Stimulated activated CD4-positive, alpha-beta T cell treated with anti-CD3 and anti-CD28 coated beads, Interleukin-15, amount 100 ng/mL, for 48 hours (primary cell): Measurements from ENCODE around the gene VAV1.
A peak's percentile ranks its signal among the peaks of the same experiment; 100 is the strongest.
"Not testable (repeated sequence)": the region's sequence is repeated elsewhere in the genome, so short reads cannot be mapped to it uniquely, and the experiment has no call there.

Experiments used
- DNase-seq, 2 donors: peaks; one replicate each; pipeline ENCODE4 v3.0.0-alpha.2; 2020; ENCODE audit warnings: low read depth in 2 of 2

Gene VAV1

DNA sequence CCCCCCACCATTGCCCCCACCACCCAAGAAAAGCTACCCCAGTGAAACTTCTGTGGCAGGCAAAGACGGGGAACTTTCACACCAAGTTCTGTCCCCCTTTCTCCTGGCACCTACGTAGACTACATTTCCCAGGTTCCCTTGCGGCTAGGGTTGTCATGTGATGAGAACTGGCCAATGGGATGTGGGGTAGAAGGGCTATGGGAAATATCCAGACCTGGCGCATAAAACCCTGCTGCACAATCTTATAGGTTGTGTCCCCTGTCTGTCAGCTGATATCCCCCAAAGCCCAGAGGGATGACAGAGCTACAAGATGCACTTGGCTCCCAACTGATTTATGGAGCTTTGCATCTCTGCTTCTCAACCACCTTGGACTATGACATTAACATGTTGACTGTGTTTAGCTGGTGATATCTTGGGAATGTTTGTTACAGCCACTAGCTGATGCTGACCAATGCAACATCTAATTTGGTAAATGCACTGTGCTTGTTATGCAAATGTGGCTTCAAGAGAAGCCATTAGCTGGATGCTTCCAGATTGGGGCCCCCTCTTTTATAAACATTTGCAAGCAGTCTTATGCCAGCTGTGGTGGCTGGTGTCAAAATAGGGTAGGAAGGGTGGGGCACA lies 11.3 kb upstream of the VAV1 start:
- no peak for DNase-seq

DNA sequence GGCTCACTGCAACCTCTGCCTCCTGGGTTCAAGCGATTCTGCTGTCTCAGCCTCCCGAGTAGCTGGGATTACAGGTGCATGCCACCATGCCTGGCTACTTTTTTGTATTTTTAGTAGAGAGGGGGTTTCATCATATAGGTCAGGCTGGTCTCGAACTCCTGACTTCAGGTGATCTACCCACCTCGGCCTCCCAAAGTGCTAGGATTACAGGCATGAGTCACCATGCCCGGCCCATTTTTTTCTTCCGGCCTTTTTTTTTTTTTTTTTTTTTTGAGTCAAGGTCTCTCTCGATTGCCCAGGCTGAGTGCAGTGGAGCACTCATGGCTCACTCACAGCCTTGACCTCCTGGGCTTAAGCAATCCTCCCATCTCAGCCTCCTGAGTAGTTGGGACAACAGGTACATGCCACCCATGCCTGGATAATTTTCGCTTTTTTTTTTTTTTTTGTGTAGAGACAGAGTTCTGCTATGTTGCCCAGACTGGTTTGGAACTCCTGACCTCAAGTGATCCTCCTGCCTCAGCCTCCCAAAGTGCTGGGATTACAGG lies 10.2 kb upstream of the VAV1 start:
- DNase-seq = not testable (repeated sequence)

DNA sequence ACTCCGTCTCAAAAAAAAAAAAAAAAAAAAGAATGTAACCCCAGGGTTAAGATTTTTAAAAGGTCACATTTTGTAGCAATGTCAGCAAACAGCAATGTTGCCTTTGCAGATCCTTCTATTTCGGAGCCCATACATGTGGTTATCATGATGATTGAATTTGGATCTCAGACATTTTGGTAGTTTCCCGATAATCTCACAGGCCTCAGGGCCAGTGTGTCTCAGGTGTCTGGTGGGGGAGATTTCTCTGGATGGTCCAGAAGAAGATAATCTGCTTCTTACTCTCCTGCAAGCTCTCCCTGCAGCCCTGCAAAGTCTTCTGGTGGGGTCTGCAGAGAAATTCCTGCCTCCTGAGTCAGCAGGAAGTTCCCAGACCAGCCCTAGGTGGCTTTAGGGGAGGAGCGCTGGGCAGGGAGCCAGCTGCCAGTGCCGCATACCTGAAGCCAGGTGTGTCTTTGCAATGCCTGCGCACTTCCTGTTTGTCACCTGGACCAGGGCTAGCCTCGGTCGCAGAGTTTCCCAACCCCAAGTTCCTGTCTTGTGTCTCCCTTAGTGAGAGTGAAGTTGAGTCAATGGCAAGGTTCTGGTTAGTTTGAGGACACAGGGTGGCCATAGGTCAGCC lies 6.7 kb upstream of the VAV1 start:
- no peak for DNase-seq

DNA sequence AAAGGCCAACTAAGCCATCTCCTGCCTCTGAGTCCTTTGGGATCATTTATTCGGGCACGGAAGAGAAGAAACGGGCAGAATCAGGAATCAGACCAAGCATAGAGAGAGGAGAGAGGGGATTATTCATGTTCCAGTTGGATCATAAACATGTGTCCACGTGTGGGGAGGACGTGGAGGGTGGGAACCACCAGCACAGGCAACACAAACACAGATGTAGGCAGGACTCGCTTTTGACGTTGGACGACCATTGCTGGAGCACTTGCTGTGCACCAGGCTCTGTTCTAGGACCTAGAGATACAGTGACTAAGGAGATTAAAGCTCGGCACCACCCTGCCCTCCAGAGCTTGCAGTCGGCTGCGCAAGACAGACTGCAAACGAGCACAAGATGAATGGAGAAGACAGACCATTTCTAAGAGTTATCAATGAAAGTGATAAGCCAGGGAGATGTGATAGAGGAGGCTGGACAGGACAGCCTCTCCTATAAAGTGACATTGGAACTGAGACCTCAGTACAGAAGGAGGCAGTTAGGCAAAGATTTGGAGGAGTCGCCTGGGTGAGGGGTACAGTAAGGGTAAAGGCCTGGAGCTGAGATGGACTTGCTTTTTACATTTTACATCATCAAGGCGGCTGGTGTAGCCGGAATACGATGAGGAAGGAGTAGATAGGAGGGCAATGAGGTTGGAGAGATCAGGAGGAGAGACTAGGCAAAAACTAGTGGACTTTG lies 6.0 kb upstream of the VAV1 start:
- no peak for DNase-seq

DNA sequence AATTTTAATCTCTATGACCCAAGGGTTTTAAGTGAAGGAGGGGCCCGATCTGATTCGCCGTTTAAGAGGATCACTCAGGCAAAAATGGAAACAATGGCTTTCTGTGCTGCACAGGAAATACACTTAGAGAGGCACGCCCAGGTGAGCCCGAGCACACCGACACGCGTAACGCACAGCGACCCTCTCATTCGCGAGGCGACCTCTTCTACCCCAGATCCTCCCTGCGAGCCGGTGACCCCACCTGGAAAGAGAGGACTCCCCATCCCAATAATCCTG lies 5.5 kb upstream of the VAV1 start:
- no peak for DNase-seq

DNA sequence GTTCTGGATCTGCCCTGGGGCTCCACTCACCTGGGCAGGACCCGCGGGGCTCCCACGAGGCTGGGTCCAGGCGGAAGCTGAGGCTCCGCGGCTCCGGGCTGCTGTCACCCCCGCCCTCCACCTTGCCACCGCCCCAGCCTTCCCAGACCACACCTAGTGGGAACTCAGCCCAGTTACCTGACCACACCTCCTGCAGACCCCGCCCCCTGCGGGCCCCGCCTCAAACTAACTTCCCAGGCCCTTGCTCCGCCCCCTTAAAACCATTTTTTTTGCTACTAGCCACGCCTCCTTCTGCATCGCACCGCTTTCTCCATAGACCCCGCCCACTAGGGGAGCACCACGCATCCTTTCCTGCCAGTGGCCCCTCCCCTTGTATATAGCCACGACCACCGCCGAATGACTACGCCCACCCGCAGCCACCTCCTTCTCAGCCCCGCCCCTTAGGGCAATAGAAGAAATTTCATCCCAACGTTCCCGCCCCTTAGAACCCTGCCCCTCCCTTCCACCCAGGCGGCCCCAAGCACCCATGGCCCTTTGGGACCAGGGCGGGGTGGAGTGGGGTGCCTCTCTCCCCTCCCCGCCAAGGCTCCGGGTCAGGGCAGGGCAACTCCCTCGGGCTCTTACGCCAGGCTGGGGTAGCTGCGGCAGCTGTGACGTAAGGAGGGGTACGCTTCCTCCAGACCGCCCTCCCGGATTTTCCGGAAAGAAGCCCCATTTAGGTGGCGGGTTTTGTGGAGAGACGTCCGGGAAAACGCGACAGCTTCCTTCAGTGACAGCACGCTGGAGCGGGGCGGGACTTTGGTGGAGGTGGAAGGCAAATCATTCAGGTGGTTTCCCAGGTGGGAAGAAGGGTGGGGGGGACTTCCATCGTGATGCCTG lies 4.9 kb upstream of the VAV1 start, which contains the start of gene SH2D3A:
Gene SH2D3A, minus strand, starts transcription at position 79 of the 879 bp plus-strand sequence. CDS start 3,687 bp downstream, outside the sequence.
- peak; percentile 94 for DNase-seq

DNA sequence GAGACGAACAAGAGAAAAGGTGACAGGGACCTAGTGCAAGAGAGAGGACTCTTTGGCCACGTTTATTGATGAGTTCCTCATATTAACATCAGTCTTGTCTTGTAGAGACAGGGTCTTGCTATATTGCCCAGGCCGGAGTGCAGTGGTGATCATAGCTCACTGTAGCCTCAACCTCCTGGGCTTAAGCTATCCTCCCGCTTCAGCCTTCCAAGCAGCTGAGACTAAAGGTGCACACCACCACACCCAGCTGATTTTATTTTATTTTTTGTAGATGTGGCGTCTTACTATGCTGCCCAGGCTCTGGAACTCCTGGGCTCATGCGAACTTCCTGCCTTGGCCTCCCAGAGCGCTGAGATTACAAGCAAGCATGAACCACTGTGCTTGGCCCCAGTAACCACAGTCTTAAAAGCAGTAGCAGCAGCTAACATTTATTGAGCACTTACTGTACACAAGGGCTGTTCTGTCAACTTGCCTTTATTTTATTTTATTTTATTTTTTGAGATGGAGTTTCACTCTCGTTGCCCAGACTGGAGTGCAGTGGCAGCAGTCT lies 4.2 kb upstream of the VAV1 start:
- DNase-seq = no peak

DNA sequence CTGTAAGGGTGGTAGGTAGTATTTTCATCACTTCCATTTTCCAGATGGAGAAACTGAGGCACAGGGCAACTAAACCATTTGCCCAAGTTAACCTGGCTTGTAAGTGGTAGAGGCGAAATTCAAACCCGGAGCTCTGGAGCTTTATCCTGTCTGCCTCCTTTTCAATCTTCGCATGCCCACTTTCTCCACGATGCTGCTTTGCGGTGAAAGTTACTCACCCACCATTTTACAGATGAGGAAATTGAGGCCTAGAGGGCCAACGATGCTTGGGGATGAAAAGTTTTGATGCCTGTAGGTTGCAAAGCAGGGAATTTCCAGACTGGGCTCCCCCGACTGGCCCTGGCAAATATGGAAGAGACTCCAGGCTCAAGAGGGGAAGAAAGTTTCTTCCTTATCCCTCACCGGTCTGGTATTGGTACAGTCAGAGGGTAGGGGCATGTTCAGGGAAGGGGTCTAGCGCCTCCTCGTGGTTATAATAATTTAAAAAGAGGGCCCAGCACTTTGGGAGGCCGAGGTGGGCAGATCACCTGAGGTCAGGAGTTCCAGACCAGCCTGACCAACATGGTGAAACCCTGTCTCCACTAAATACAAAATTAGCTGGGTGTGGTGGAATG lies 3.4 kb upstream of the VAV1 start:
- DNase-seq = no peak

DNA sequence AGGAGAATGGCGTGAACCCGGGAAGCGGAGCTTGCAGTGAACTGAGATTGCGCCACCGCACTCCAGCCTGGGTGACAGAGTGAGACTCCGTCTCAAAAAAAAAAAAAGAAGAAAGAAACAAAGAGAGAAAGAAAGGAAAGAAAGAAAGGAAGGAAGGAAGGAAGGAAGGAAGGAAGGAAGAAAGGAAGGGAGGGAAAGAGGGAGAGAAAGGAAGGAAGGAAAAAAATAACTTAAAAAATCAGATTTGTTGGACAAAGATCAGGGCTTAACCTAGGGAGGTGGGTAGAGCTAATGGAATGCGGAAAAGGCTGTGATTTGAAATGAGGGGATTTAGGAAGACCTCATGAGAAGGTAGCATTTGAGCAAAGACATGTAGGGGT lies 870 bp upstream of the VAV1 start:
- not testable (repeated sequence) for DNase-seq

DNA sequence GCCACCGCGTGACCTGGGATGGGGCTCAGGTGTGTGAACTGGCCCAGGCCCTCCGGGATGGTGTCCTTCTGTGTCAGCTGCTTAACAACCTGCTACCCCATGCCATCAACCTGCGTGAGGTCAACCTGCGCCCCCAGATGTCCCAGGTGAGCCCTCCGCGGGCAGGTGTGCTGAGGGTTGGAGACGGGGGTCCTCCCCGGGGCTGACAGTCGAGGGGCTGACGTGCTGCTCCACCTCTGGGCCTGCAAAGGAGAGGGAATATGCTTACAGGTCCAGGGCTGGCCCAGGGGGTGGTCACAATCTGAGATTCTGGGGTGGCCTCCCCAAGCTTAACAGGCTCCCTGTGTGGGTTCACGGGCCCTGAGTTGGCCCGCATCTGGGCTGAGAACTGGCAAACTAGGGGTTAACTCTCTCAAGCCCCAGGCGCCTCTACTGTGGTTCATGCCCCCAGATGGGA lies 386 bp downstream of the VAV1 start:
- DNase-seq = no peak

DNA sequence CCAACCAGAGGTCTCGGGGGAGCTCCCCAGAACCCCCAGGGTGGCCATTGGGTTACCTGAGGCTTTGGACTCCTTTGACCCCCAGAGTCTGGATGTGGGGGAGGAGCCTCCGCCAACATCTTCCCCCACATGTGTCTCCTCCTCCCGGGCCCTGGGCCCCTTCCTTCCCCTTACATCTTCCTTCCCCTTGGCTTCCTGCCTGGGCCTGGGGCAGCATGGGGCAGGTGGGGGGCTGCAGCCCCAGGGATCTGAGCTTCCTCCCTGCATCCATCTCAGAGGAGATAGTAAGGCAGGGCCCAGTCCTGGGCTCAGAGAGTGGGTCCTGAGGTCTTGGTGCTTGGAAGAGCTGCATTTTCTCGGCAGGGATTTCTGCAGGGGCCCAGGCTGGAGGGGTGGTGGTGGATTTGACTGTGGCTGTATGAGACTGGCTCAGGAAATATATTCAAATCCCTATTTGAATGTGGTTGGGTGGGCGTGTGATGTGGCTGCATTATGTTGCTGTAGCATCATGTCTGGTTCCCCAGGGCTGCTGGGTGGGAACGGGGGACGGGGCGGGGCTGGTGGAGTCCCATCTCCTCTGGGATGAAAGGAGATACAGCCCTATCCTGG lies 919 bp downstream of the VAV1 start:
- DNase-seq = peak; percentile 53 to 57

DNA sequence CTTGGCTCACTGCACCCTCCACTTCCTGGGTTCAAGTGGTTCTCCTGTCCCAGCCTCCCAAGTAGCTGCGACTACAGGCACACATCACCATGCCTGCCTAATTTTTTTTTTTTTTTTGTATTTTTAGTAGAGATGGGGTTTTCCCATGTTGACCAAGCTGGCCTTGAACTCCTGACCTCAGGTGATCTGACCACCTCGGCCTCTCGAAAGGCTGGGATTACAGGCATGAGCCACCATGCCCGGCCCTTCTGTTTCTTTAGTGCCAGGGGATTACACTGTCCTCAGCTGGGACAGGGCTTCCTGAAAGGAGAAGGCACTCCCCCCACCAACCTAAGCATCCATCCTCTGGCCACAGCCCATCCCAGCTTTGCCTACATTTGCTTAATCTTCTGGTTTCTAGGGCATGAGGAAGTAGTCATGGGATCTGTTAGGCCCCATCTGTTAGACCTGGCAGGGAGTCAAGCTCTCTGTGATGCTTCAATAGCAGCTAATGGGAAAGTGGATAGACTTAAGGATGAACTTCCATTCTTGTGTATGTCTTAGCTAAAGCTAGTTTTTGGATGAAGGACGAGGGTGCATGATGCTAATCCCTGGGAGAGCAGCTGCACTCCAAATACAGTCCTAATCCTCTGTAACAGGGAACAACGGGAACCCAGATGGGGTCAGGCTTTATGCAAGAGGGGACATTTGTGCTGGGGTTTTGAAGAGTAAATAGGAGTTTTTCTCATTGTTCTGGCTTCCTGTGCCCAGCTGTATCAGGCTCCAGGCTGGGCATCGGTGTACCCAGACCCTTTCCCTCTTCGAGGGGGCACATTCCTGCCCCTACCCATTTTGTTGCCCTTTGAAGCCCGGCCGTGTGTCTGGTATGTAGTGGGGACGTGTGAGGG lies 2.6 kb downstream of the VAV1 start:
- DNase-seq = no peak

DNA sequence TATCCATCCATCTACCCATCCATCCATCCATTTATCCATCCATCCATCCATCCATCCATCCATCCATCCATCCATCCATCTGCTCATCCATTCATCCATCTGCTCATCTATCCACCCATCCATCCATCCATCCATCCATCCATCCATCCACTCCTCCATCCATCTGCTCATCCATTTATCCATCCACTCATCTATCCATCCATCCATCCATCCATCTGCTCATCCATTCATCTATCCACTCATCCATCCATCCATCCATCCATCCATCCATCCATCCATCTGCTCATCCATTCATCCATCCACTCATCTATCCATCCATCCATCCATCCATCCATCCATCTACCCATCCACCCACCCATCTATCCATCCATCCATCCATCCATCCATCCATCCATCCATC lies 3.5 kb downstream of the VAV1 start:
- DNase-seq = not testable (repeated sequence)

DNA sequence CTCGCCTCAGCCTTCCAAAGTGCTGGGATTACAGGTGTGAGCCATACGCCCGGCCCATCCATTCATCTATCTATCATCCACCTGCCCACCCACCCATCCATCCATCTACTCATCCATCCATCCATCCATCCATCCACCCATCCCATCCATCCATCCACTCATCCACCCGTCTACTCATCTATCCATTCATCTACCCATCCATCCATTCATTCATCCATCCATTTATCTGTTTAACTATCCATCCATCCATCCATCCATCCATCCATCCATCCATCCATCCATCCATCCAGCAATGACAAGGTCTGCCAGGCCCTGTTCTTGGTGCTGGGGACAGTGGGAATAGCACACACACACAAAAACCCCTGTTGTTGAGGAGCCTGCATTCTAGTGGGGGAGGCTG lies 4.5 kb downstream of the VAV1 start:
- no peak for DNase-seq

DNA sequence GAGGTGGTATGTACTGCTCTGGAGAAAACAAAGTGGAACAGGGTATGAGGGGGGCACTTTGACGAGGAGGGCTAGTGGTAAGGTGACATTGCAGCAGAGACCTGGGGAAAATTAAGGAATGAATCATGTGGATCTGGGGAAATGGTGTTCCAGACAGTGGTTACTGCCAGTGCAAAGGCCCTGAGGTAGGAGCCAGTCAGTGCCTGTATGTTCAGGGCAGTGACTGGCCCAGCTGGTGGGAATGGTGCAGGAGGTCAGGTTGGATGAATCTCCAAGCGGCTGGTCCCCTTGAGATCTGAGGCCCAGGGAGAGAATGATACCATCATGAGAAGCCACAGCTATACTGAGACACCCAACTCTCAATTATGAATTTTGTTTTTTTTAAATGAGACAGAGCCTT lies 4.9 kb downstream of the VAV1 start:
- DNase-seq = no peak

DNA sequence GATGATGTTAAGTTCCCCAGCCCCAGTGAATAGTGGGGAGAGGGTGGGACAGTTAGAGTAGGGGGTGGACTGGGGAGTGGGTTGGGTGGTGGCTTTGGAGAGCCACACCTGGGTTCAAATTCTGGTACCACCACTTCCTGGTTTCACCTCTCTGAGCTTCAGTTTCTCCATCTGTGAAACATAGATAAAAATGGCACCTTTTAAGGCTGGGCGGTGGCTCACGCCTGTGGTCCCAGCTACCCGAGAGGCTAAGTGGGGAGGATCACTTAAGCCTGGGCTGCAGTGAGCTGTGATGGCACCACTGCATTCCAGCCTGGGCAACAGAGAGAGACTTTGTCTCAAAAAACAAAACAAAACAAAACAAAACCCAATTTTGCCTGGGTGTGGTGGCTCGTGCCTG lies 5.9 kb downstream of the VAV1 start:
- no peak for DNase-seq

DNA sequence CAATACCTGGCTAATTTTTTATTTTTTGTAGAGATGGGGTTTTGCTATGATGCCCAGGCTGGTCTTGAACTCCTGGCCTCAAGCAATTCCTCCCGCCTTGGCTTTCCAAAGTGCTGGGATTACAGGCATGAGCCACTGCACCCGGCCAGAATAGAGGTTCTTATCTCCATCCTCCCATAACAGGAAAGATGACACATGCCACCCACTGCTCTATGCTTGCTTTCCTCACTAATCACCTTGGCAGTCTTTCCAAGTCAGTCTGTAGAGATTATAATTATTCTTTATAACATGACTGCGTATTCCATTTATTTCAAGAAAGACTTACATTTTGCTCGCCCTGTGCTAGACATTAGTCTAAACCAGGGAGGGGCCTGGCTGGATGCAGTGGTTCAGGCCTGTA lies 6.7 kb downstream of the VAV1 start:
- no peak for DNase-seq

DNA sequence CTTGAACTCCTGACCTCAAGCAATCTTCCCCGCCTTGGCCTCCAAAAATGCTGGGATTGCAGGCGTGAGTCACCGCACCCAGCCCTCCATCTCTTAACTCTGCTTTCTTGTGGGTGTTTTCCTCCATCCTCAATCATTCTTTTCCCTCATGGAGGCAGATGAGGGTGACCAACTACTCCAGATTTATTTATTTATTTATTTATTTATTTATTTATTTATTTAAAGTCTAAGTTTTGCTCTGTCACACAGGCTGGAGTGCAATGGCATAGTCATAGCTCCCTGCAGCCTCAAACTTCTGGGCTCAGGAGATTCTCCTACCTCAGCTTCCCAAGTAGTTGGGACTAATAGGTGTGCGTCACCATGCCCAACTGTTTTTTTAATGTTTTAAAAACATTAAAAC lies 14.9 kb downstream of the VAV1 start:
- DNase-seq = no peak

DNA sequence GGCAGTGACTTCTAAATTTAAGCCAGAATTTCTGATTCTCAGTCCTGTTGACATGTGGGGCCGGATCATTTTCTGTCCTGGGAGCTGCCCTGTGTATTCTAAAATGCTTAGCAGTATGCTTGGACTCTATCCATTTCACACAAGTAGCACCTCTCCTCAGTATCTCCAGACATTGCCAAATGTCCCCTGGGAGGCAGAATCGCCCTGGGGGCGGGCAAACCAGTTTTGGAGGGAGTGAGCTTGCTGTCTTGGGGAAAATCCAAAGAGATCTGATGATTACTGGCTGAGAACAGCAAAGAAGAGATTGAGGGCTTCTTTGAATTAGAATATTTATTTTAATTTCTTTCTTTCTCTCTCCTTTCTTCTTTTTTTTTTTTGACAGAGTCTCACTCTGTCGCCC lies 16.4 kb downstream of the VAV1 start:
- no peak for DNase-seq
